ENCODE results near the gene XPNPEP2.

XPNPEP2 gene

DNA sequence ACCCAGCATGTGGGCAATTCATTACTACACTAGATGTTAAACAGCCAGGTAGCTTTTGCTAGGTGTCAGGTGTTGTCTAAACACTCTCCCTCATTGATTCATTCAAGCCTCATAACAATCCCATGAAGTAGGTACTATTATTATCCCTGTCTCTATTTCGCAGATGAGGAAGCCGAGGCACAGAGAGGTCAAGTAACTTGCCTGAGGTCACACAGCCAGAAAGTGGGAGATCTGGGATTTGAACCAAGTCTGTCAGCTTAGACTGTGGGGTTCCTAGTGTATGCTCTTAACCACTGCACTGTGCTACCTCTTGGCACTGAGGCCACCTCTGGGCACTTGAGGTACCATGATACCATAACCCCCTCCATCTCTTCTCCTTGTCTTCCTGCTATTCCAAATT is 17.4 kb upstream of the XPNPEP2 start:
- Histone ChIP-seq H3K4me1 (ENCODE audit: control insufficient read depth, low read depth, low read length) (peaks cover 5% of the 10 kb centered on the region), H3K4me3 (ENCODE audit: low read length) (no peak overlapping the region)

DNA sequence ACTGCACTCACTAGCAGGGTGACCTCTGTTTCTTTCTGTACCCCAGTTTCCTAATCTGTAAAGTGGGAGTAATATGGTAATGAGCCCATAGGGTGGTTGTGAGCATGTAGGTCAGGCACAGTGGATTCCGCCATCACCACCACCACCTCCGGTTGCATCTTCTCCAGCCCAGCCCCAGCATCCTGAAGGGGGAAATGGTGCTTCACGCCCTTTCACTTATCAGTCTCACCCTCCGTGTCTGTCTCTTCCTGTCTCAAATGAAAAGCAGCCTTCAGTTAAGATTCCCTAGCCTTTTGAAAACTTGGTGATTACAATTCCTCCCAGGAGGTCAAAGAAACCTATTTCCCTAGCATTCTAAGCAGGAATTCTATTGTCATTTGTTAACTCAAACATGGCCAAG is 16.9 kb upstream of the XPNPEP2 start:
- Histone ChIP-seq H3K4me1 (ENCODE audit: control insufficient read depth, low read depth, low read length) (peaks cover 5% of the 10 kb centered on the region), H3K9me3 (ENCODE audit: control insufficient read depth, low read depth, low read length) (peaks cover 8% of the 10 kb centered on the region), H3K27ac (ENCODE audit: low read length) (no peak overlapping the region), H3K27me3 (ENCODE audit: control insufficient read depth, insufficient read depth, low read length) (no peaks in the 10 kb centered on the region), H3K36me3 (ENCODE audit: control insufficient read depth, low read depth, low read length) (no peaks in the 10 kb centered on the region), H3K9ac (ENCODE audit: low read length) (no peak overlapping the region), H3K4me3 (ENCODE audit: low read length) (no peak overlapping the region)

More for the DNA sequence above, 17.4 kb upstream of the XPNPEP2 start:
- Histone ChIP-seq H3K36me3 (ENCODE audit: control insufficient read depth, low read depth, low read length) (no peaks in the 10 kb centered on the region), H3K27me3 (ENCODE audit: control insufficient read depth, insufficient read depth, low read length) (no peaks in the 10 kb centered on the region), H3K9me3 (ENCODE audit: control insufficient read depth, low read depth, low read length) (peaks cover 8% of the 10 kb centered on the region), H3K9ac (ENCODE audit: low read length) (no peak overlapping the region), H3K27ac (ENCODE audit: low read length) (no peak overlapping the region)

GRCh38 chrX:129723511-129723910 is 15.3 kb upstream of the XPNPEP2 start:
- Histone ChIP-seq H3K36me3 (ENCODE audit: control insufficient read depth, low read depth, low read length) (no peaks in the 10 kb centered on the region), H3K27ac (ENCODE audit: low read length) (no peak overlapping the region), H3K4me1 (ENCODE audit: control insufficient read depth, low read depth, low read length) (no peaks in the 10 kb centered on the region), H3K27me3 (ENCODE audit: control insufficient read depth, insufficient read depth, low read length) (no peaks in the 10 kb centered on the region), H3K4me3 (ENCODE audit: low read length) (no peak overlapping the region), H3K9me3 (ENCODE audit: control insufficient read depth, low read depth, low read length) (peaks cover 8% of the 10 kb centered on the region), H3K9ac (ENCODE audit: low read length) (no peak overlapping the region)

- H3K9me3 ChIP-seq (ENCODE audit: control insufficient read depth, low read depth, low read length): peaks cover 8% of the 10 kb centered on the region
- H3K9ac ChIP-seq (ENCODE audit: low read length): no peak overlapping the region
- H3K4me3 ChIP-seq (ENCODE audit: low read length): no peak overlapping the region
- no peaks in the 10 kb centered on the region for H3K27me3 ChIP-seq (ENCODE audit: control insufficient read depth, insufficient read depth, low read length)
- H3K36me3 ChIP-seq (ENCODE audit: control insufficient read depth, low read depth, low read length): no peaks in the 10 kb centered on the region
- H3K27ac ChIP-seq (ENCODE audit: low read length): no peak overlapping the region
- H3K4me1 ChIP-seq (ENCODE audit: control insufficient read depth, low read depth, low read length): no peaks in the 10 kb centered on the region
These were observed 14.0 kb upstream of the XPNPEP2 start for GRCh38 chrX:129724754-129725153.

- no peaks in the 10 kb centered on the region for H3K27me3 ChIP-seq (ENCODE audit: control insufficient read depth, insufficient read depth, low read length)
- H3K27ac ChIP-seq (ENCODE audit: low read length): no peak overlapping the region
- peaks cover 16% of the 10 kb centered on the region for H3K9me3 ChIP-seq (ENCODE audit: control insufficient read depth, low read depth, low read length)
- no peaks in the 10 kb centered on the region for H3K4me1 ChIP-seq (ENCODE audit: control insufficient read depth, low read depth, low read length)
- H3K36me3 ChIP-seq (ENCODE audit: control insufficient read depth, low read depth, low read length): no peaks in the 10 kb centered on the region
- H3K9ac ChIP-seq (ENCODE audit: low read length): no peak overlapping the region
- no peak overlapping the region for H3K4me3 ChIP-seq (ENCODE audit: low read length)
These were observed 12.3 kb upstream of the XPNPEP2 start for GRCh38 chrX:129726307-129727111.

DNA sequence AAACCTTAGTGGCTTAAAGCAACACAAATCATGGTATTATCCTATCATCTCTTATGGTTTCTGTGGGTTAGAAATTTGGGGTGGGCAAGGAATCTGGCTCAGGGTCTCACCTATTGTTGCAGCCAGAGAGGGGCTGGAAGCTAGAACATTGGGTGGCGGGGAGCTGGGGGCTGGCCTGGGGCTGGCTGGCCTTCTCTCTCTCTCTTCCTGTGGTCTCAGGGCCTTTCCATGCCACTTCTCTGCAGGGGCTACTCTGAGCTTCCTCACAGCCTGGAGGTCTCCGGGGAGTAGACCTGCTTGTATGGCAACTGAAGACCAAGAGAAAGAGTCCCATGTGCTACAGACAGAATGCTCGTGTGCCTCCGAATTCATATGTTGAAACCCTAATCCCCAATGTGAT is 10.7 kb upstream of the XPNPEP2 start:
- Histone ChIP-seq H3K9ac (ENCODE audit: low read length) (no peak overlapping the region), H3K4me3 (ENCODE audit: low read length) (no peak overlapping the region), H3K27me3 (ENCODE audit: control insufficient read depth, insufficient read depth, low read length) (no peaks in the 10 kb centered on the region), H3K9me3 (ENCODE audit: control insufficient read depth, low read depth, low read length) (peaks cover 16% of the 10 kb centered on the region), H3K36me3 (ENCODE audit: control insufficient read depth, low read depth, low read length) (no peaks in the 10 kb centered on the region), H3K4me1 (ENCODE audit: control insufficient read depth, low read depth, low read length) (no peaks in the 10 kb centered on the region), H3K27ac (ENCODE audit: low read length) (no peak overlapping the region)

DNA sequence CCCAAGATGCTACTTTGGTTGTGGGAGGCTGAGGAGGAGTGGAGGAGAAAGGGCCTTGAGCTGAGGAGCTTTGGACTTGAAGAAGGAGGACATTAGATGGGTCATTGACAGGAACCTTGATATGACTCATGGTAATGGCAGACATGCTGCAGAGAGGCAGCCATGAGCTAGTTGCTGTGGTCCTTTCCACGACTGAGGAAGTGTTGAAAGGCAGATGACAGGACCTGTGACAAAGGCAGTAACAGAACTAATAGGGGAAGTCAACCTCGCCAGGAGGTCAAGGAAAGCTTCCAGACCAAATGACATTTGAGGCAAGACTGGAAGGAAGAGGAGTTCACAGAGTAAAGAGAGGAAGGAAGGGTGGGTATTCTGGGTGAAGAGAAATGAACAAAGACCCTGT is 7.6 kb upstream of the XPNPEP2 start:
- Histone ChIP-seq H3K9ac (ENCODE audit: low read length) (no peak overlapping the region), H3K27ac (ENCODE audit: low read length) (no peak overlapping the region), H3K36me3 (ENCODE audit: control insufficient read depth, low read depth, low read length) (no peaks in the 10 kb centered on the region), H3K27me3 (ENCODE audit: control insufficient read depth, insufficient read depth, low read length) (no peaks in the 10 kb centered on the region), H3K9me3 (ENCODE audit: control insufficient read depth, low read depth, low read length) (peaks cover 9% of the 10 kb centered on the region), H3K4me3 (ENCODE audit: low read length) (no peak overlapping the region), H3K4me1 (ENCODE audit: control insufficient read depth, low read depth, low read length) (no peaks in the 10 kb centered on the region)

DNA sequence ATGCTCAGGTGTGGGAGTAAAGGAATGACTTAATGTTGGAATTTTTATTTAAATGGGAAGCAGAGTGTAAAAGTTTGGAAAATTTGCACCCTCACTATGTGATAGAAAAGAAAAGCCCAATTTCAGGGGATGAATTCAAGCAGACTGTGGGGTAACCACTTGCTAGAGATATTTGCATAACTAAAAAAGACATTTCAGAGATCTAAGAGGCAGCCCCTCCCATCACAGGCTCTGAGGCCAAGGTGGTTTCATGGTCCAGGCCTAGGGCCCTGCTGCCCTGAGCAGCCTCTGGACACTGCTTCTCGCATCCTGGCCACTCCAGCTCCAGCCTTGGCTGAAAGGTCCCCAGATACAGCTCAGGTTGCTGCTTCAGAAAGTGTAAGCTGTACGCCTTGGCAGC is 5.9 kb upstream of the XPNPEP2 start:
- H3K9me3 ChIP-seq (ENCODE audit: control insufficient read depth, low read depth, low read length): peaks cover 9% of the 10 kb centered on the region
- H3K4me3 ChIP-seq (ENCODE audit: low read length): no peak overlapping the region
- H3K9ac ChIP-seq (ENCODE audit: low read length): no peak overlapping the region
- H3K27ac ChIP-seq (ENCODE audit: low read length): no peak overlapping the region
- no peaks in the 10 kb centered on the region for H3K4me1 ChIP-seq (ENCODE audit: control insufficient read depth, low read depth, low read length)
- H3K36me3 ChIP-seq (ENCODE audit: control insufficient read depth, low read depth, low read length): no peaks in the 10 kb centered on the region
- H3K27me3 ChIP-seq (ENCODE audit: control insufficient read depth, insufficient read depth, low read length): no peaks in the 10 kb centered on the region

DNA sequence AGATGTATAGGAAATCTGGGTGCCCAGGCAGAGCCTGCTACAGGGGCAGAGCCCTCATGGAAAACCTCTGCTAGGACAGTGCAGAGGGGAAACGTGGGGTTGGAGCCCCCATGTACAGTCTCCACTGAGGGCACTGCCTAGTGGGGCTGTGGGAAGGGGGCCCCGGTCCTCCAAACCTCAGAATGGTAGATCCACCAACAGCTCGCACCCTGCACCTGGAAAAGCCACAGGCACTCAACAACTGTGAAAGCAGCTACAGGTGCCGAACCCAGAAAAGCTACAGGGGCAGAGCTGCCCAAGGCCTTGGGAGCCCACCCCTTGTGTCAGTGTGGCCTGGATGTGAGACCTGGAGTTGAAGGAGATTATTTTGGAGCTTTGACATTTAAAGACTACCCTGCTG is 5.4 kb upstream of the XPNPEP2 start:
- H3K9ac ChIP-seq (ENCODE audit: low read length): no peak overlapping the region
- no peaks in the 10 kb centered on the region for H3K36me3 ChIP-seq (ENCODE audit: control insufficient read depth, low read depth, low read length)
- no peaks in the 10 kb centered on the region for H3K27me3 ChIP-seq (ENCODE audit: control insufficient read depth, insufficient read depth, low read length)
- H3K9me3 ChIP-seq (ENCODE audit: control insufficient read depth, low read depth, low read length): peaks cover 9% of the 10 kb centered on the region
- no peak overlapping the region for H3K4me3 ChIP-seq (ENCODE audit: low read length)
- no peaks in the 10 kb centered on the region for H3K4me1 ChIP-seq (ENCODE audit: control insufficient read depth, low read depth, low read length)
- H3K27ac ChIP-seq (ENCODE audit: low read length): no peak overlapping the region

GRCh38 chrX:129736491-129736890 is 2.3 kb upstream of the XPNPEP2 start:
- no peaks in the 10 kb centered on the region for H3K9me3 ChIP-seq (ENCODE audit: control insufficient read depth, low read depth, low read length)
- no peak overlapping the region for H3K27ac ChIP-seq (ENCODE audit: low read length)
- H3K27me3 ChIP-seq (ENCODE audit: control insufficient read depth, insufficient read depth, low read length): no peaks in the 10 kb centered on the region
- no peak overlapping the region for H3K9ac ChIP-seq (ENCODE audit: low read length)
- no peaks in the 10 kb centered on the region for H3K4me1 ChIP-seq (ENCODE audit: control insufficient read depth, low read depth, low read length)
- no peaks in the 10 kb centered on the region for H3K36me3 ChIP-seq (ENCODE audit: control insufficient read depth, low read depth, low read length)
- H3K4me3 ChIP-seq (ENCODE audit: low read length): no peak overlapping the region

DNA sequence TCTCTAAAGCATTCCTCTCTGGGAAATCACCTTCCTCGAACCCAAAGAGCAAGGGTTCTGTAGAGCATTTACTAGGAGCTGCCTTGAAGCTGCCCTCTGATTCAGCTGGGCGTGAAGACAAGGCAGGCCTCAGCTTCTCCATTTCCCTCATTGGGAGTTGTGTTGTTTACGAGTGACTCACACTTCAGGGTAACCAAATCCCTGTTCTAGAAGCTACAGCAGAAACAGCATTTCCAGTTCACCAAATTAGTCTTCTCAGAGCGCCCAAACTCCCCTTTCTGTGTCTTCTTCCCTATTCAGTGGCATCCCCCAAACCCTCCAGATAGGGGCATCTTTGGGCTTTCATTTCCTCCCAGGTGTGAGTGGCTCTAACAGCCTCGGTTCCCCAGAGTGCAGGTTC is 863 bp upstream of the XPNPEP2 start:
- Histone ChIP-seq H3K36me3 (ENCODE audit: control insufficient read depth, low read depth, low read length) (no peaks in the 10 kb centered on the region), H3K4me1 (ENCODE audit: control insufficient read depth, low read depth, low read length) (no peaks in the 10 kb centered on the region), H3K9ac (ENCODE audit: low read length) (no peak overlapping the region), H3K9me3 (ENCODE audit: control insufficient read depth, low read depth, low read length) (no peaks in the 10 kb centered on the region), H3K4me3 (ENCODE audit: low read length) (no peak overlapping the region), H3K27me3 (ENCODE audit: control insufficient read depth, insufficient read depth, low read length) (no peaks in the 10 kb centered on the region), H3K27ac (ENCODE audit: low read length) (no peak overlapping the region)

- Histone ChIP-seq H3K9me3 (ENCODE audit: control insufficient read depth, low read depth, low read length) (peaks cover 4% of the 10 kb centered on the region), H3K9ac (ENCODE audit: low read length) (no peak overlapping the region), H3K4me1 (ENCODE audit: control insufficient read depth, low read depth, low read length) (no peaks in the 10 kb centered on the region), H3K27me3 (ENCODE audit: control insufficient read depth, insufficient read depth, low read length) (no peaks in the 10 kb centered on the region), H3K36me3 (ENCODE audit: control insufficient read depth, low read depth, low read length) (no peaks in the 10 kb centered on the region), H3K27ac (ENCODE audit: low read length) (no peak overlapping the region), H3K4me3 (ENCODE audit: low read length) (no peak overlapping the region)
These were observed 799 bp downstream of the XPNPEP2 start for GRCh38 chrX:129739578-129739977.
